HepG2 (cell line): Measurements from ENCODE around the gene LMAN1L. TPM values are rescaled to one million over a fixed set of nuclear protein-coding genes. Genes with fewer than 3 reads are reported as not detected.
A peak's percentile ranks its signal among the peaks of the same experiment; 100 is the strongest.

Experiments
- ARID3A ChIP-seq: IDR thresholded peaks from 2 replicates; pipeline ENCODE4 v1.6.1; 2012; ENCODE audit warnings: low read depth, low read length, improper control_type of control experiment
- ATF7-NPFF ChIP-seq: sonication (generic); formaldehyde crosslinking; IDR thresholded peaks from 2 replicates; pipeline ENCODE4 v1.8.1; 2023; ENCODE audit warnings: mild to moderate bottlenecking, low read depth, missing genetic modification reagents, moderate library complexity
- ELF3 ChIP-seq: IDR thresholded peaks from 2 replicates; pipeline ENCODE4 v1.6.1; 2016; ENCODE audit warnings: missing genetic modification reagents, missing compliant biosample characterization
- HMG20A ChIP-seq: IDR thresholded peaks from 2 replicates; pipeline ENCODE4 v1.6.1; 2016; ENCODE audit warnings: borderline replicate concordance
- IKZF4 ChIP-seq: sonication (generic); formaldehyde crosslinking; IDR thresholded peaks from 2 replicates; pipeline ENCODE4 v1.5.1; 2020; ENCODE audit warnings: borderline replicate concordance, mild to moderate bottlenecking, low read depth, missing genetic modification reagents; ENCODE audit errors: not compliant biosample characterization
- KDM5A ChIP-seq: fragments of 200-600 bp; sonication (generic); IDR thresholded peaks from 2 replicates; pipeline ENCODE4 v1.7.0; 2018; ENCODE audit warnings: antibody characterized with exemption, mild to moderate bottlenecking, low read length, borderline replicate concordance
- MAF1 ChIP-seq: sonication (generic); formaldehyde crosslinking; IDR thresholded peaks from 2 replicates; pipeline ENCODE4 v1.5.0; 2020; ENCODE audit warnings: missing genetic modification reagents, borderline replicate concordance
- MED13 ChIP-seq: sonication (generic); formaldehyde crosslinking; IDR thresholded peaks from 2 replicates; pipeline ENCODE4 v1.5.0; 2020; ENCODE audit warnings: missing genetic modification reagents
- NR2C2 ChIP-seq: sonication (generic); formaldehyde crosslinking; IDR thresholded peaks from 2 replicates; pipeline ENCODE4 v1.4.0; 2020; ENCODE audit warnings: missing genetic modification reagents, mild to moderate bottlenecking, moderate library complexity, borderline replicate concordance
- PAF1 ChIP-seq: IDR thresholded peaks from 2 replicates; pipeline ENCODE4 v1.6.1; 2016; ENCODE audit warnings: missing genetic modification reagents, missing compliant biosample characterization
- POLR2AphosphoS2 ChIP-seq: IDR thresholded peaks from 2 replicates; pipeline ENCODE4 v1.6.1; 2011; ENCODE audit warnings: low read depth, low read length, improper control_type of control experiment
- RERE ChIP-seq: IDR thresholded peaks from 2 replicates; pipeline ENCODE4 v1.6.1; 2016; ENCODE audit warnings: low read depth, missing genetic modification reagents, missing compliant biosample characterization
- SP2 ChIP-seq: sonication (generic); formaldehyde crosslinking; IDR thresholded peaks from 2 replicates; pipeline ENCODE4 v1.5.1; 2020; ENCODE audit warnings: mild to moderate bottlenecking, missing genetic modification reagents
- SSRP1 ChIP-seq: IDR thresholded peaks from 2 replicates; pipeline ENCODE4 v1.6.1; 2016; ENCODE audit warnings: control low read depth
- TOPORS ChIP-seq: sonication (generic); formaldehyde crosslinking; IDR thresholded peaks from 2 replicates; pipeline ENCODE4 v1.8.0; 2023; ENCODE audit warnings: mild to moderate bottlenecking, missing genetic modification reagents
- YEATS2 ChIP-seq: sonication (generic); formaldehyde crosslinking; IDR thresholded peaks from 2 replicates; pipeline ENCODE4 v1.4.0; 2020; ENCODE audit warnings: missing genetic modification reagents, borderline replicate concordance
- ZBTB21 ChIP-seq: sonication (generic); formaldehyde crosslinking; IDR thresholded peaks from 2 replicates; pipeline ENCODE4 v1.4.0; 2020; ENCODE audit warnings: missing genetic modification reagents
- ZNF121 ChIP-seq: sonication (generic); formaldehyde crosslinking; IDR thresholded peaks from 2 replicates; pipeline ENCODE4 v1.5.0; 2020; ENCODE audit warnings: mild to moderate bottlenecking, missing genetic modification reagents
- ZNF605 ChIP-seq: sonication (generic); formaldehyde crosslinking; IDR thresholded peaks from 2 replicates; pipeline ENCODE4 v1.8.0; 2022; ENCODE audit warnings: mild to moderate bottlenecking, missing genetic modification reagents
- ZNF614 ChIP-seq: IDR thresholded peaks from 2 replicates; pipeline ENCODE4 v1.6.1; 2018; ENCODE audit warnings: missing biosample characterization, missing genetic modification reagents, inconsistent platforms, borderline replicate concordance
- ZNF629 ChIP-seq: sonication (generic); formaldehyde crosslinking; conservative IDR thresholded peaks from 2 replicates; pipeline ENCODE4 v1.5.0; 2020; ENCODE audit warnings: missing genetic modification reagents
- polyA plus RNA-seq, 8 experiments: library from polyadenylated mRNA; depleted of rRNA in 3 of 8; stranded (reverse) in 7 of 8; unstranded in 1 of 8; fragments of >200 nt; fragmentation: Illumina TruSeq in 4 of 8; extraction: Trizol in 4 of 8; gene quantifications; 2 replicates each; pipeline versions ENCODE4 v1.2.1 to v1.2.3, GENCODE V29; 2011 to 2016; ENCODE audit warnings: low read depth in 4 of 8, missing spikeins in 1 of 8, mixed read lengths in 1 of 8; ENCODE audit not compliant: insufficient read depth in 1 of 8
- total RNA-seq, 5 experiments: library from RNA; depleted of rRNA; stranded (reverse); fragments of >200 nt; fragmentation: Illumina TruSeq; extraction: Trizol; gene quantifications; 2 replicates each; pipeline ENCODE4 v1.2.3, GENCODE V29; 2016; ENCODE audit warnings: low read depth in 1 of 5
- TF ChIP-seq, protein P1 (sequence below): sonication (generic); formaldehyde crosslinking; IDR thresholded peaks from 2 replicates; pipeline ENCODE4 v1.4.0; 2020; ENCODE audit warnings: mild to moderate bottlenecking, missing genetic modification reagents

LMAN1L gene
- total and polyA plus RNA-seq, 2 of the 13 experiments (the other 11 are each of a cell fraction or from before 2014, with no cell fraction given) = not detected

DNA sequence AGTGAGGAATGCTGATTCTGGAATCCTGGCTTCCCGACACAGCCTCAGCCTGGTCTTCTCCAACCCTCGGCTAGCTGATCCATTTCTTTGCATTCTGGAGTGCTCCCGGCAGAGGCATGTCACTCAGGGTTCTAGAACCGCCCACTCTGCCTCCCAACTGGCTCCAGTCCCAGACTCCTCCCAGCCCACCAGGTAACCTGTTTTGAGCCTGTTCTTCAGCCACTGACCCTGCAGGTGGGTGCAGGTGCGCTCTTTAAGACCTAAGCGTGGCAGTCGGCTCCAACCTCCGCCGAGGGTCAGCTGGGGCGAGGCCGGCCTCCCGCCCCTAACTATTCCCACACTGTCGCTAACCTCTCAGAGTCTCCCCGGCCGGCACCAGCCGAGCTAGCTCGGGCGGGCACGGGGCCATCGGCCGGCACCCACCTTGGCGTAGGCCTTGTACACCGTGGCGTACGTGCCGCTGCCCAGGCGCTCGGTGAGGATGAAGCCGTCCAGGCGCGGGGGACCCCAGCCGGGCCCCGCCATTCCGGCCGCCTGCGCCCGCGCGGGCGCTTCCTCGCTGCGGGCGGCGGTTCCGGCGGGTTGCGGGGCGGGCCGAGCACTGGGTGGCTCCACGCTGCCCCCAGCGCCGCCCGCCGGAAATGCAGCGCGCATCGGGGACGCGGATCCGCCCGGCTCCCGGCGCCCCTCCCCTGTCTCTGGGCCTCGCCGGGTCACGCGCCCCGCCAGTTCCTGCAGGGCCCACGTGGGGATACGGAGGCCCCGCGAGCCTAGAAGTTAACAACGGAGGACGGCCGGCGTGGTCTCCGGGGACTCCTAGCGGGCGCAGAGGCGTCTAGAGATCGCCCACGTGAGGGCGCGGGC lies 30.2 kb downstream of the LMAN1L start, which contains the start of gene ULK3 (continued):
- TF ChIP-seq, protein P1, sequence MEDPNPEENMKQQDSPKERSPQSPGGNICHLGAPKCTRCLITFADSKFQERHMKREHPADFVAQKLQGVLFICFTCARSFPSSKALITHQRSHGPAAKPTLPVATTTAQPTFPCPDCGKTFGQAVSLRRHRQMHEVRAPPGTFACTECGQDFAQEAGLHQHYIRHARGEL (CRISPR knock-in tag) = no peak
- no peak for TF ChIP-seq RERE
- TF ChIP-seq ATF7-NPFF (CRISPR knock-in tag) = no peak
- no peak for TF ChIP-seq ZNF121 (CRISPR knock-in tag)
- TF ChIP-seq ZNF605 = no peak
- no peak for TF ChIP-seq POLR2AphosphoS2
- TF ChIP-seq MAF1 (CRISPR knock-in tag) = no peak
- no peak for TF ChIP-seq ARID3A
- peak; percentile 68 for TF ChIP-seq IKZF4
- TF ChIP-seq TOPORS = peak; percentile 82; the same call in 1 of the 2 replicates
- TF ChIP-seq NR2C2 (CRISPR knock-in tag) = 0 out of 2 replicates have a peak, but pooled peaks have one; percentile 15
- no peak for TF ChIP-seq PAF1
- TF ChIP-seq ZNF614 (CRISPR knock-in tag) = peak; percentile 27; the same call in 1 of the 2 replicates
- TF ChIP-seq ELF3 = no peak
- peak; percentile 58; the same call in 1 of the 2 replicates for TF ChIP-seq SP2
- no peak for TF ChIP-seq SSRP1 (CRISPR knock-in tag)
- TF ChIP-seq KDM5A = no peak
- TF ChIP-seq YEATS2 (CRISPR knock-in tag) = peak; percentile 16; the same call in 1 of the 2 replicates
- no peak for TF ChIP-seq HMG20A
- TF ChIP-seq ZNF629 (CRISPR knock-in tag) = no peak
- TF ChIP-seq ZBTB21 = no peak
- no peak for TF ChIP-seq MED13
